ENCODE data around the gene PBX1. TPM values are rescaled to one million over a fixed set of nuclear protein-coding genes. Genes with fewer than 3 reads are reported as not detected.

Gene PBX1
- total RNA-seq, 1 donor from 2014 or later = 719 TPM

DNA sequence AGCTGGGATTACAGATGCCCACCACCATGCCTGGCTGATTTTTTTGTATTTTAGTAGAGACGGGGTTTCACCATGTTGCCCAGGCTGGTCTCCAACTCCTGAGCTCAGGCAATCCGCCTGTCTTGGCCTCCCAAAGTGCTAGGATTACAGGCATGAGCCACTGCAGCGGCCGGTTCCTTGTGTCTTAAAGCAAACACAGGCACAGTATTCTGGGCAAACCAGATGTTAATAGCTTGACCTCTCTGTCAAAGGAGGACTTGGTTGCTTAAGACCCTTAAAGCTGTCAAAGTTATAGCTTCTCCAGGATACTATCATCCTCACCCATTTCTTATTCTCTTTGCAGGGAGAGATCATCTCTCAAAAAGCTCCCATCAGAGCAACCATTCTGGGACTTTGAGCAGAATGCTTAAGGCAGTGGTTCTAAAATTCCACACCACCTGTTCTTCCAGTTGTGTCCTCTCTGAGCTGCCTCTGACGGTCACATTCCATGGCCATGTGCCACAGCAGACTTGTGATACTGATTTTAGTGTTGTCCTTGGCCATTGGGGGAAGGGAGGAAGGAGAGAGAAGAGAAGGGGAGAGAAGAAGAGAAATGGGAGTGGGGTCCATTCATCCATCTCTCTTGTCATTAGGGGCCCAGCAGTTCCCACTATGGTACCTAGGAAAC is 81.8 kb downstream of the PBX1 start:
- no peak for DNase-seq (ENCODE audit: low spot score in 2 of 2, unreplicated experiment in 2 of 2)
- H3K27me3 Mint-ChIP-seq (ENCODE audit: low read depth) = no peaks in the 10 kb centered on the region
- peaks cover 32% of the 10 kb centered on the region for H3K36me3 Mint-ChIP-seq
- H3K9me3 Mint-ChIP-seq = no peaks in the 10 kb centered on the region
- peak overlapping the region; percentile 89 for H3K27ac Mint-ChIP-seq
- no peak overlapping the region for H3K4me3 Mint-ChIP-seq
- H3K4me1 Mint-ChIP-seq = peaks cover 88% of the 10 kb centered on the region
- TF ChIP-seq, protein P1, sequence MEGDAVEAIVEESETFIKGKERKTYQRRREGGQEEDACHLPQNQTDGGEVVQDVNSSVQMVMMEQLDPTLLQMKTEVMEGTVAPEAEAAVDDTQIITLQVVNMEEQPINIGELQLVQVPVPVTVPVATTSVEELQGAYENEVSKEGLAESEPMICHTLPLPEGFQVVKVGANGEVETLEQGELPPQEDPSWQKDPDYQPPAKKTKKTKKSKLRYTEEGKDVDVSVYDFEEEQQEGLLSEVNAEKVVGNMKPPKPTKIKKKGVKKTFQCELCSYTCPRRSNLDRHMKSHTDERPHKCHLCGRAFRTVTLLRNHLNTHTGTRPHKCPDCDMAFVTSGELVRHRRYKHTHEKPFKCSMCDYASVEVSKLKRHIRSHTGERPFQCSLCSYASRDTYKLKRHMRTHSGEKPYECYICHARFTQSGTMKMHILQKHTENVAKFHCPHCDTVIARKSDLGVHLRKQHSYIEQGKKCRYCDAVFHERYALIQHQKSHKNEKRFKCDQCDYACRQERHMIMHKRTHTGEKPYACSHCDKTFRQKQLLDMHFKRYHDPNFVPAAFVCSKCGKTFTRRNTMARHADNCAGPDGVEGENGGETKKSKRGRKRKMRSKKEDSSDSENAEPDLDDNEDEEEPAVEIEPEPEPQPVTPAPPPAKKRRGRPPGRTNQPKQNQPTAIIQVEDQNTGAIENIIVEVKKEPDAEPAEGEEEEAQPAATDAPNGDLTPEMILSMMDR (IDR thresholded peaks at IDR 0.05; ENCODE audit: unreplicated experiment) = no peak

- H3K27ac Mint-ChIP-seq = peak overlapping the region; percentile 89
- no peaks in the 10 kb centered on the region for H3K27me3 Mint-ChIP-seq (ENCODE audit: low read depth)
- H3K36me3 Mint-ChIP-seq = peaks cover 32% of the 10 kb centered on the region
- H3K4me3 Mint-ChIP-seq = no peak overlapping the region
- peaks cover 88% of the 10 kb centered on the region for H3K4me1 Mint-ChIP-seq
- no peaks in the 10 kb centered on the region for H3K9me3 Mint-ChIP-seq
- TF ChIP-seq, protein P1 (IDR thresholded peaks at IDR 0.05; ENCODE audit: unreplicated experiment) = no peak
- DNase-seq (ENCODE audit: low spot score in 2 of 2, unreplicated experiment in 2 of 2) = no peak
Observed at GRCh38 chr1:164641353-164641730, 82.4 kb downstream of the PBX1 start.

DNA sequence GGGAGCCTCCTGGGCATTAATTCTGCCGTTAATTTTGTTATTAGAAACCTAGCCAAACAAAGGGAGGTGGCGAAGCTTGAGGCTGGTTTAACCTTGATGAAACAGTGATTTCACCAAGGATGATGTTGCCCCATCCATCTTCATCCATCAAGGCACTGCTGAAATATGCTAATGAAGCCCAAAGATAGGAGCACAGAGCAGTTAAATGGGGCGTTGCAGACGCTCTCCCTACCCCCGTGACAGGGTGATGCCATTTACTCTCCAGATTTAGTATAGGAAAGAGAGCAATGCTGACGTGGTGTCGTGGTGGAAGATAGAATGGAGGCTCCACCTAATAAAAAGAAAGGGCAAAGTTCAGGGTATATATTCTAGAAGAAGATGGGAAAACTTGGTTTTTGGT is 84.0 kb downstream of the PBX1 start:
- Mint-ChIP-seq H3K9me3 (no peaks in the 10 kb centered on the region), H3K36me3 (peaks cover 32% of the 10 kb centered on the region), H3K4me3 (no peak overlapping the region), H3K27ac (peak overlapping the region; percentile 78), H3K4me1 (peaks cover 86% of the 10 kb centered on the region), H3K27me3 (ENCODE audit: low read depth) (no peaks in the 10 kb centered on the region)
- DNase-seq (ENCODE audit: low spot score in 2 of 2, unreplicated experiment in 2 of 2) = no peak
- TF ChIP-seq, protein P1 (IDR thresholded peaks at IDR 0.05; ENCODE audit: unreplicated experiment) = no peak

- no peak for DNase-seq (ENCODE audit: low spot score in 2 of 2, unreplicated experiment in 2 of 2)
- Mint-ChIP-seq H3K4me3 (no peak overlapping the region), H3K27me3 (ENCODE audit: low read depth) (no peaks in the 10 kb centered on the region), H3K36me3 (peaks cover 23% of the 10 kb centered on the region), H3K27ac (peak overlapping the region; percentile 95), H3K9me3 (no peaks in the 10 kb centered on the region), H3K4me1 (peaks cover 86% of the 10 kb centered on the region)
- TF ChIP-seq, protein P1 (IDR thresholded peaks at IDR 0.05; ENCODE audit: unreplicated experiment) = no peak
Observed at GRCh38 chr1:164644268-164644667, 85.3 kb downstream of the PBX1 start.

- H3K9me3 Mint-ChIP-seq = no peaks in the 10 kb centered on the region
- H3K36me3 Mint-ChIP-seq = peaks cover 21% of the 10 kb centered on the region
- no peaks in the 10 kb centered on the region for H3K27me3 Mint-ChIP-seq (ENCODE audit: low read depth)
- H3K27ac Mint-ChIP-seq = peak overlapping the region; percentile 95
- H3K4me3 Mint-ChIP-seq = peak overlapping the region; percentile 0
- no peak for DNase-seq (ENCODE audit: low spot score in 2 of 2, unreplicated experiment in 2 of 2)
- TF ChIP-seq, protein P1 (IDR thresholded peaks at IDR 0.05; ENCODE audit: unreplicated experiment) = no peak
- H3K4me1 Mint-ChIP-seq = peaks cover 90% of the 10 kb centered on the region
Observed at GRCh38 chr1:164644774-164645644, 86.0 kb downstream of the PBX1 start.
